BLaER1 (cell line): Measurements from ENCODE around the gene TSPAN5.

ENCODE experiments used
- H3K27ac ChIP-seq: shearing (Covaris generic); formaldehyde crosslinking; 2 replicates; pipeline ENCODE4 v1.8.1; 2022
- H3K27me3 ChIP-seq: shearing (Covaris generic); formaldehyde crosslinking; 2 replicates; pipeline ENCODE4 v1.8.1; 2022
- H3K36me3 ChIP-seq: shearing (Covaris generic); formaldehyde crosslinking; 2 replicates; pipeline ENCODE4 v1.8.1; 2022
- H3K4me1 ChIP-seq: shearing (Covaris generic); formaldehyde crosslinking; 2 replicates; pipeline ENCODE4 v1.8.1; 2022
- H3K4me2 ChIP-seq: shearing (Covaris generic); formaldehyde crosslinking; 2 replicates; pipeline ENCODE4 v1.8.1; 2022
- H3K4me3 ChIP-seq: shearing (Covaris generic); formaldehyde crosslinking; 2 replicates; pipeline ENCODE4 v1.8.1; 2022
- H3K9ac ChIP-seq: shearing (Covaris generic); formaldehyde crosslinking; 2 replicates; pipeline ENCODE4 v1.8.1; 2022
- H3K9me3 ChIP-seq: shearing (Covaris generic); formaldehyde crosslinking; 2 replicates; pipeline ENCODE4 v1.8.1; 2022
- H4K20me1 ChIP-seq: shearing (Covaris generic); formaldehyde crosslinking; 2 replicates; pipeline ENCODE4 v1.8.1; 2022
- Cebpa-rat ChIP-seq: shearing (Covaris generic); IDR thresholded peaks from 2 replicates; pipeline ENCODE4 v1.8.1; 2022

The TSPAN5 gene

GRCh38 chr4:98688411-98689290 is 30.2 kb upstream of the TSPAN5 start:
- H3K9ac ChIP-seq, result no peak overlapping the region
- H4K20me1 ChIP-seq, result no peaks in the 10 kb centered on the region
- H3K4me3 ChIP-seq, result no peak overlapping the region
- no peaks in the 10 kb centered on the region for H3K27me3 ChIP-seq
- H3K4me1 ChIP-seq, result peaks cover 19% of the 10 kb centered on the region
- no peak for TF ChIP-seq Cebpa-rat
- no peaks in the 10 kb centered on the region for H3K9me3 ChIP-seq
- H3K4me2 ChIP-seq, result peak overlapping the region; percentile 33
- no peaks in the 10 kb centered on the region for H3K36me3 ChIP-seq
- H3K27ac ChIP-seq, result no peak overlapping the region

DNA sequence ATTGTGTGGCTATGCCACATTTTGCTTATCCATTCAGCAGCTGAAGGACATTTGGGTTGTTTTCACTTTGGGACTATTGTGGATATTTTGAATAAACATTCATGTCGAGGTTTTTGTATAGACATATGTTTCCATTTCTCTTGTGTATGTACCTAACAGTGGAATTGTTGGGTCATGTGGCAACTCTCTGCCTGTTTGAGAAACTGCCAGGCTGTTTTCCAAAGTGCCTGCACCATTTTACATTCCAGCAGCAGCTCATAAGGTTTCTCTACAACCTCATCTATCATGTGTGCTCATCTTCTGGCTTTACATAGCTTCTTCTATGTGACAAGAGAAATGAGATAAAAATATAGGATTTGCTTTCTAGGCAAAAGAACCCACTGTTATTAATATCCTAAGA is 29.5 kb upstream of the TSPAN5 start:
- TF ChIP-seq Cebpa-rat, result no peak
- Histone ChIP-seq H3K9ac (no peak overlapping the region), H3K27ac (no peak overlapping the region), H3K36me3 (no peaks in the 10 kb centered on the region), H3K27me3 (no peaks in the 10 kb centered on the region), H3K4me3 (no peak overlapping the region), H3K4me1 (peaks cover 19% of the 10 kb centered on the region), H3K4me2 (no peak overlapping the region), H4K20me1 (no peaks in the 10 kb centered on the region), H3K9me3 (no peaks in the 10 kb centered on the region)

GRCh38 chr4:98686847-98687246 is 28.4 kb upstream of the TSPAN5 start:
- Histone ChIP-seq H3K9me3 (no peaks in the 10 kb centered on the region), H3K27me3 (no peaks in the 10 kb centered on the region), H3K27ac (no peak overlapping the region), H3K36me3 (no peaks in the 10 kb centered on the region), H4K20me1 (no peaks in the 10 kb centered on the region), H3K4me3 (no peak overlapping the region), H3K4me1 (peaks cover 19% of the 10 kb centered on the region), H3K4me2 (no peak overlapping the region), H3K9ac (no peak overlapping the region)
- TF ChIP-seq Cebpa-rat, result no peak

DNA sequence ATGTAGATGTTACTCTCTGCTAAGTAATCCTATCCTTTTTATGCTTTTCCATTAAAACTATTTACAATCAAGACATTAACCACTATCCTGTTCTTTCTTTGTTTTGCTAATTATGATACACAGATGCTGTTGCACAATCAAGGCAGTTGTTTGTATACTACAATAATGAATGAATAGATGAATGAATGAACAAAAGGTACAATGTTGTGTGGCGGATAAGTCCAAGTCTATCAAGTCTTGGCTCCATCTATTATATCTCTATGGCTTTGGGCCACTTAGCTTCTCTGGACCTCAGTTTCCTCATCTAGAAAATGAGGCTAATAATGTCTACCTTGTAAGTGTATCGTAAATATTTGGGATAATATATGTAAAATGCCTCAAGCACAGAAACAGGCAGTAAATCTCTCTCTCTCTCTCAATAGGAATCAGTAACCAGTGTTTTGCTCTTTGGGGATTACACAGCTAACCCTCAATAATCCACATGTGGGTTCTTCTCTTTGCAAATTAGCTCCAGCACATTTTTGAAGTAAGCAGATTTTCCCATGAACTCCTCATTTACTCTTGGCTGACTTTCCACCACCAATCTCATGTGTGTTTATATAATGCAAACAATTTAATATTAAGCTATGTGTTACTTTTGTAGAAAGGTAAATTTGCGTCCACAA is 27.8 kb upstream of the TSPAN5 start:
- Histone ChIP-seq H3K27me3 (no peaks in the 10 kb centered on the region), H3K36me3 (no peaks in the 10 kb centered on the region), H3K4me3 (no peak overlapping the region), H3K4me1 (peaks cover 19% of the 10 kb centered on the region), H3K27ac (no peak overlapping the region), H3K9ac (no peak overlapping the region), H3K4me2 (no peak overlapping the region), H3K9me3 (no peaks in the 10 kb centered on the region), H4K20me1 (no peaks in the 10 kb centered on the region)
- TF ChIP-seq Cebpa-rat, result no peak

- Histone ChIP-seq H3K9ac (no peak overlapping the region), H3K27me3 (no peaks in the 10 kb centered on the region), H3K4me3 (no peak overlapping the region), H3K4me2 (no peak overlapping the region), H3K36me3 (no peaks in the 10 kb centered on the region), H4K20me1 (no peaks in the 10 kb centered on the region), H3K9me3 (no peaks in the 10 kb centered on the region), H3K4me1 (peaks cover 19% of the 10 kb centered on the region), H3K27ac (no peak overlapping the region)
- TF ChIP-seq Cebpa-rat, result no peak
Measured at GRCh38 chr4:98685225-98686042, 27.0 kb upstream of the TSPAN5 start.

- no peaks in the 10 kb centered on the region for H3K9me3 ChIP-seq
- H3K36me3 ChIP-seq, result no peaks in the 10 kb centered on the region
- no peak overlapping the region for H3K4me3 ChIP-seq
- no peaks in the 10 kb centered on the region for H3K4me1 ChIP-seq
- H3K4me2 ChIP-seq, result no peak overlapping the region
- no peak for TF ChIP-seq Cebpa-rat
- H3K9ac ChIP-seq, result no peak overlapping the region
- H3K27ac ChIP-seq, result no peak overlapping the region
- no peaks in the 10 kb centered on the region for H3K27me3 ChIP-seq
- H4K20me1 ChIP-seq, result no peaks in the 10 kb centered on the region
Measured at GRCh38 chr4:98682719-98683118, 24.3 kb upstream of the TSPAN5 start.

- H4K20me1 ChIP-seq, result no peaks in the 10 kb centered on the region
- no peak overlapping the region for H3K9ac ChIP-seq
- no peak overlapping the region for H3K27ac ChIP-seq
- H3K36me3 ChIP-seq, result no peaks in the 10 kb centered on the region
- no peaks in the 10 kb centered on the region for H3K27me3 ChIP-seq
- no peak overlapping the region for H3K4me2 ChIP-seq
- no peaks in the 10 kb centered on the region for H3K9me3 ChIP-seq
- no peak overlapping the region for H3K4me3 ChIP-seq
- TF ChIP-seq Cebpa-rat, result no peak
- H3K4me1 ChIP-seq, result no peaks in the 10 kb centered on the region
Measured at GRCh38 chr4:98680806-98681205, 22.4 kb upstream of the TSPAN5 start.

GRCh38 chr4:98679738-98680137 is 21.3 kb upstream of the TSPAN5 start:
- no peaks in the 10 kb centered on the region for H3K36me3 ChIP-seq
- H3K9me3 ChIP-seq, result no peaks in the 10 kb centered on the region
- H3K27ac ChIP-seq, result no peak overlapping the region
- H4K20me1 ChIP-seq, result no peaks in the 10 kb centered on the region
- TF ChIP-seq Cebpa-rat, result no peak
- H3K27me3 ChIP-seq, result no peaks in the 10 kb centered on the region
- H3K4me3 ChIP-seq, result no peak overlapping the region
- H3K4me2 ChIP-seq, result no peak overlapping the region
- no peak overlapping the region for H3K9ac ChIP-seq
- H3K4me1 ChIP-seq, result no peaks in the 10 kb centered on the region

- no peak for TF ChIP-seq Cebpa-rat
- Histone ChIP-seq H3K27me3 (no peaks in the 10 kb centered on the region), H3K4me3 (no peak overlapping the region)
Measured at GRCh38 chr4:98677799-98678198, 19.4 kb upstream of the TSPAN5 start.

More at GRCh38 chr4:98677799-98678198, 19.4 kb upstream of the TSPAN5 start:
- H3K9ac ChIP-seq, result no peak overlapping the region
- no peak overlapping the region for H3K4me2 ChIP-seq
- H3K27ac ChIP-seq, result no peak overlapping the region
- H3K36me3 ChIP-seq, result no peaks in the 10 kb centered on the region
- H3K4me1 ChIP-seq, result no peaks in the 10 kb centered on the region
- H4K20me1 ChIP-seq, result no peaks in the 10 kb centered on the region
- H3K9me3 ChIP-seq, result no peaks in the 10 kb centered on the region
